ENCODE data around the gene ACP1. TPM values are rescaled to one million over a fixed set of nuclear protein-coding genes. Genes with fewer than 3 reads are reported as not detected.
"Not testable (repeated sequence)": the region's sequence is repeated elsewhere in the genome, so short reads cannot be mapped to it uniquely, and the experiment has no call there.

ACP1 gene
- total RNA-seq, 1 donor from 2014 or later = 133 TPM

DNA sequence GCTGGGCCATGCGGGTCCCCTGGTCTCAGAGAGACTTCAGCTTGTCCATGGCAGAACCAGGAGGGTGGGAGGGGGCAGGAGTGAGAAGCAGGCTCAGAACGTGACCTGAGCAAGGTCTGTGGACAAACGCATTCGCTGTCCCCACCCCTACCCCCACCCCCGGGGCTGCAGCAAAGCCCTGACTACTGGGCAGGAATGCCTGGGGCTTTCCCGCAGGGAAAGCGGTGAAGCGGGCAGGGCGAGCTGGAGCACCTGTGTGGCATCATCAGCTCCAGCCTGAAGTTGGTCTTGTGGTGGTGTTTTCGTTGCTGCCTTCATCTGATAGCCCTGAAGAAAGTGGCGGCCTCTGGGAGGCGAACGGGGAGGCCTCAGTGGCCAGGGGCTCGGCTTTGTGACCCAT is 49.2 kb downstream of the ACP1 start:
- no peak for DNase-seq (ENCODE audit: low read depth, low spot score)
- Mint-ChIP-seq H3K4me3 (no peak overlapping the region), H3K4me1 (peaks cover 91% of the 10 kb centered on the region), H3K27ac (ENCODE audit: unreplicated experiment) (no peak overlapping the region), H3K27me3 (ENCODE audit: low read depth) (no peaks in the 10 kb centered on the region), H3K9me3 (no peaks in the 10 kb centered on the region), H3K36me3 (ENCODE audit: low read depth) (peaks cover 4% of the 10 kb centered on the region)
- TF ChIP-seq CTCF (conservative IDR thresholded peaks at IDR 0.05) = no peak

DNA sequence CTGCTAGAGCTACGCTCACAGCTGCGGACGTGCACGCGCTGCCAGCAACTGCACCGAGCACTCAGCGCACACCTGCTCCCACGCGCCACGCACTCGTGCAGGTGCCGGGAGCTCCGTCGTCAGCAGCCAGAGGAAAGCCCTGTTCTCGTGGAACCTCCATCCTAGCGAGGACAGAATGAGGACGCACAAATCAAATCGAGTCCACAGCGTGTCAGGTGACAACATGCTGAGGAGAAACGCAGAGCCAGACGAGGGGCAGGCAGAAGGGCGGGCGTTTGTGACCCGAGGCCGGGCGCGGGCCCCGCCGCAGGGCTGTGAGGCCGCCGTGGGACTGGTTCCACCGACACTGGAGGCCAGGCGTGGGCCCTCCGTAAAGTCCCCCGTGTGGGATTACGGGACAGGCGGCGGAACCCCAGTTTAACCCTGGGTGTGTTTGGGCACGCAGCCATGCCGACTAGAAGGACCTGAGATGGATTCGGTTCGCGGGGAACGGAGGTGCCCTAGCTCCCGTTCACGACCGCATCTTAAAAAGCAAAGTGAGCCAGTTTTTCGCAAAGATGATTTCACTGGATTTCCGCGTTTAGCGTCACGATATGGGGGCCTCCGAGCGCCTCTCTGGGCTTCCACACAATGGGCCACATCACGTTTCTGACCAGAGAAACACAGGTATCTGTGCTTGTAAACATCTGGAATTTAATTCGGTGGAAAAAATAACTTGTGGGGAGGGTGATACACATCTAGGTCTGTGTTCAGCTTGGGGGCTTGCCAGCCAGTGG is 50.0 kb downstream of the ACP1 start:
- TF ChIP-seq CTCF (conservative IDR thresholded peaks at IDR 0.05) = no peak
- Mint-ChIP-seq H3K27ac (ENCODE audit: unreplicated experiment) (no peak overlapping the region), H3K4me3 (peak overlapping the region; percentile 56), H3K27me3 (ENCODE audit: low read depth) (no peaks in the 10 kb centered on the region), H3K36me3 (ENCODE audit: low read depth) (peaks cover 4% of the 10 kb centered on the region), H3K4me1 (peaks cover 85% of the 10 kb centered on the region), H3K9me3 (no peaks in the 10 kb centered on the region)
- DNase-seq (ENCODE audit: low read depth, low spot score) = no peak

GRCh38 chr2:315925-316324 is 51.2 kb downstream of the ACP1 start:
- DNase-seq (ENCODE audit: low read depth, low spot score); H3K27me3 Mint-ChIP-seq (ENCODE audit: low read depth); H3K9me3 Mint-ChIP-seq; H3K36me3 Mint-ChIP-seq (ENCODE audit: low read depth): not testable (repeated sequence)
- Mint-ChIP-seq H3K27ac (ENCODE audit: unreplicated experiment) (peak overlapping the region; percentile 64), H3K4me3 (peak overlapping the region; percentile 24), H3K4me1 (peaks cover 76% of the 10 kb centered on the region)

GRCh38 chr2:316381-316780 is 51.6 kb downstream of the ACP1 start:
- Mint-ChIP-seq H3K4me1 (peaks cover 72% of the 10 kb centered on the region), H3K27ac (ENCODE audit: unreplicated experiment) (peak overlapping the region; percentile 64), H3K27me3 (ENCODE audit: low read depth) (no peaks in the 10 kb centered on the region), H3K9me3 (no peaks in the 10 kb centered on the region), H3K4me3 (peak overlapping the region; percentile 24), H3K36me3 (ENCODE audit: low read depth) (peaks cover 4% of the 10 kb centered on the region)
- DNase-seq (ENCODE audit: low read depth, low spot score) = no peak
- no peak for TF ChIP-seq CTCF (conservative IDR thresholded peaks at IDR 0.05)

- no peak for TF ChIP-seq CTCF (conservative IDR thresholded peaks at IDR 0.05)
- peak overlapping the region; percentile 91 for H3K27ac Mint-ChIP-seq (ENCODE audit: unreplicated experiment)
- no peaks in the 10 kb centered on the region for H3K9me3 Mint-ChIP-seq
- peak; percentile 57 for DNase-seq (ENCODE audit: low read depth, low spot score)
- peaks cover 71% of the 10 kb centered on the region for H3K4me1 Mint-ChIP-seq
- H3K36me3 Mint-ChIP-seq (ENCODE audit: low read depth) = peaks cover 4% of the 10 kb centered on the region
- no peaks in the 10 kb centered on the region for H3K27me3 Mint-ChIP-seq (ENCODE audit: low read depth)
- H3K4me3 Mint-ChIP-seq = peak overlapping the region; percentile 75
Measured at GRCh38 chr2:317501-318424, 53.0 kb downstream of the ACP1 start.

Measured in neural crest cell (in vitro differentiated cells).